HFFc6 (cell line): Measurements from ENCODE around the gene BCAS3. TPM values are rescaled to one million over a fixed set of nuclear protein-coding genes. Genes with fewer than 3 reads are reported as not detected.

Experiments used
- DNase-seq: peaks from one replicate; pipeline ENCODE4 v3.0.0-alpha.2; 2018
- H3K27ac Mint-ChIP-seq: 2 replicates; pipeline ENCODE4 v1.8.0; 2020; ENCODE audit warnings: mild to moderate bottlenecking, mixed read lengths
- H3K27me3 Mint-ChIP-seq: 2 replicates; pipeline ENCODE4 v1.8.0; 2021; ENCODE audit warnings: mild to moderate bottlenecking, moderate library complexity, mixed read lengths; ENCODE audit not compliant: insufficient read depth
- H3K36me3 Mint-ChIP-seq: 2 replicates; pipeline ENCODE4 v1.8.0; 2021; ENCODE audit warnings: low read depth, mixed read lengths
- H3K4me1 Mint-ChIP-seq: 2 replicates; pipeline ENCODE4 v1.8.0; 2020; ENCODE audit warnings: low read depth, mixed read lengths
- H3K4me3 Mint-ChIP-seq: 2 replicates; pipeline ENCODE4 v1.8.0; 2020; ENCODE audit warnings: mild to moderate bottlenecking, moderate library complexity, mixed read lengths
- H3K9me3 Mint-ChIP-seq: 2 replicates; pipeline ENCODE4 v1.8.0; 2020; ENCODE audit warnings: mild to moderate bottlenecking, mixed read lengths
- total RNA-seq, 6 experiments: library from RNA; stranded (reverse); fragmentation: NEBNext Ultra II Directional; extraction: Animal tissue kit (Norgen Biotek cat#: 25700); gene quantifications; 2 replicates in 1 of 6; 3 replicates in 5 of 6; pipeline ENCODE4 v1.2.3, GENCODE V29; 2021
- TF ChIP-seq, protein P1 (sequence below): fragments of 200-600 bp; sonication (generic); IDR thresholded peaks from 2 replicates; pipeline ENCODE4 v1.5.0; 2021; ENCODE audit warnings: antibody characterized with exemption, mild to moderate bottlenecking

The BCAS3 gene
- total RNA-seq, 6 experiments from 2014 or later, result 9.8 to 13.8 (median 12.0) TPM

DNA sequence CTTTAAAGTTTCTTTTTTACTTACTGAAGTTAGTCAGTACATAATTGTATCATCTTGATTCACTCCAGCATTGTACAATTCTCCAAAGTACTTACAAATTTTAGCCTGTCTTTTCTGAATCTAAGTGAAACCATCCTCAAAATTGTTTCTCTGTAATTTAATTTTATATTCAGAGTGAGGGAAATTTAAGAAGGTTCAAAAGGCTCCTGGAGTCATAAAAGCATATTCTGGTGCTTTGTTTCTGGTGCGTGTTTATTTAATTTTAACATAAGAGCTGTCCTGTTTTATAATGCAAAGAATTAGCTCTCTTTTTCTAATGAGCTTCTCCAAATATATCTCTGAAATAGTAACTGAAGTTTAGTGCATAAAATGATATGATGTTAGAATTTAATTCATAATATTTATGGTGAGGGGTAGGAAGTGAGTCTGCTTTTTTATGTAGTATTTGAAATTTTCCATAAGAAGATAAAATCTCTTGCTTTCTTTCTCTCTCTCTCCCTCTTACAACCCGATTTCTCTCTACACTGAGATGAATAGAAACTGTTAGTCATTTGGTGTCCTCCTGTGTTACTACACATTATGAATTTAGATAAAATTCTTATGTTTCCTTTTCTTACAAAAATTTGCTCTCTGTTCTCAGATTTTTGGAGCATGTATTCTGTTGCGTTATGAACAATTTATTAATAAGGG is 339.8 kb downstream of the BCAS3 start:
- Mint-ChIP-seq H3K27ac (no peak overlapping the region), H3K4me3 (no peak overlapping the region), H3K4me1 (peaks cover 21% of the 10 kb centered on the region), H3K9me3 (no peaks in the 10 kb centered on the region), H3K36me3 (no peaks in the 10 kb centered on the region), H3K27me3 (no peaks in the 10 kb centered on the region)
- TF ChIP-seq, protein P1, sequence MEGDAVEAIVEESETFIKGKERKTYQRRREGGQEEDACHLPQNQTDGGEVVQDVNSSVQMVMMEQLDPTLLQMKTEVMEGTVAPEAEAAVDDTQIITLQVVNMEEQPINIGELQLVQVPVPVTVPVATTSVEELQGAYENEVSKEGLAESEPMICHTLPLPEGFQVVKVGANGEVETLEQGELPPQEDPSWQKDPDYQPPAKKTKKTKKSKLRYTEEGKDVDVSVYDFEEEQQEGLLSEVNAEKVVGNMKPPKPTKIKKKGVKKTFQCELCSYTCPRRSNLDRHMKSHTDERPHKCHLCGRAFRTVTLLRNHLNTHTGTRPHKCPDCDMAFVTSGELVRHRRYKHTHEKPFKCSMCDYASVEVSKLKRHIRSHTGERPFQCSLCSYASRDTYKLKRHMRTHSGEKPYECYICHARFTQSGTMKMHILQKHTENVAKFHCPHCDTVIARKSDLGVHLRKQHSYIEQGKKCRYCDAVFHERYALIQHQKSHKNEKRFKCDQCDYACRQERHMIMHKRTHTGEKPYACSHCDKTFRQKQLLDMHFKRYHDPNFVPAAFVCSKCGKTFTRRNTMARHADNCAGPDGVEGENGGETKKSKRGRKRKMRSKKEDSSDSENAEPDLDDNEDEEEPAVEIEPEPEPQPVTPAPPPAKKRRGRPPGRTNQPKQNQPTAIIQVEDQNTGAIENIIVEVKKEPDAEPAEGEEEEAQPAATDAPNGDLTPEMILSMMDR, result no peak
- no peak for DNase-seq

DNA sequence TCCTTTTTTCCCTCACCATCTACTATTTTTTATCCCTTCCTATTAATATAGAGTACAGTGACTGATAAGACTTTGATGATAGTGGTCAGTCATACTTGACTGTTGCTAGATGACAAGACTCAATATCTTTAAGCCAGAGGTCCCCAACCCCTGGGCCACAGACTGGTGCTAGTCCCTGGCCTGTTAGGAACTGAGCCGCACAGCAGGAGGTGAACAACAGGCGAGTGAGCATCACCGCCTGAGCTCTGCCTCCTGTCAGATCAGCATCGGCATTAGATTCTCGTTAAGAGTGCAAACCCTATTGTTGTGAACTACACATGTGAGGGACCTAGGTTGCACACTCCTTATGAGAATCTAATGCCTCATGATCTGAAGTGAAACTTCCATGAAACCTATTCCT is 341.3 kb downstream of the BCAS3 start:
- DNase-seq, result no peak
- no peak overlapping the region for H3K4me3 Mint-ChIP-seq
- peaks cover 15% of the 10 kb centered on the region for H3K4me1 Mint-ChIP-seq
- no peaks in the 10 kb centered on the region for H3K36me3 Mint-ChIP-seq
- H3K27ac Mint-ChIP-seq, result no peak overlapping the region
- H3K9me3 Mint-ChIP-seq, result no peaks in the 10 kb centered on the region
- no peaks in the 10 kb centered on the region for H3K27me3 Mint-ChIP-seq
- TF ChIP-seq, protein P1, result no peak

DNA sequence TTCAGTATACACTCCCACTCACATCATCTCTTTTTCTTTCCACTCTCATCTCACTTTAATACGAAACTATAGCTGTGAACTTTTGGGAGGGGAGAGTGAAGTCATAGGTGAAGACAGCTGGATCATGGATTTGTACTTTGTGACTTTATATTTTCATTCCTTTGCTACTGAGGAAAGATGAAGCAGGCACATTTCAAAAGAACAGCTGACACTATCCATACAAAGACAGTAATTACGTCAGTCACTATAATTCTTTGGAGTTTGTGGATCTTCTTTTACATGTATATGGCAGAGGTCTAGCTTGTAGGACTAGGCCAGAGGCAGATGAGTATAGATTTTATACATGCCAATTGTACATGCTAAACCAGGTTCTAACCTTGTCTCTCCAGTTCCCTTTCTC is 346.3 kb downstream of the BCAS3 start:
- no peak for DNase-seq
- TF ChIP-seq, protein P1, result no peak
- no peak overlapping the region for H3K27ac Mint-ChIP-seq
- H3K9me3 Mint-ChIP-seq, result no peaks in the 10 kb centered on the region
- no peaks in the 10 kb centered on the region for H3K4me1 Mint-ChIP-seq
- no peaks in the 10 kb centered on the region for H3K27me3 Mint-ChIP-seq
- no peak overlapping the region for H3K4me3 Mint-ChIP-seq
- no peaks in the 10 kb centered on the region for H3K36me3 Mint-ChIP-seq

DNA sequence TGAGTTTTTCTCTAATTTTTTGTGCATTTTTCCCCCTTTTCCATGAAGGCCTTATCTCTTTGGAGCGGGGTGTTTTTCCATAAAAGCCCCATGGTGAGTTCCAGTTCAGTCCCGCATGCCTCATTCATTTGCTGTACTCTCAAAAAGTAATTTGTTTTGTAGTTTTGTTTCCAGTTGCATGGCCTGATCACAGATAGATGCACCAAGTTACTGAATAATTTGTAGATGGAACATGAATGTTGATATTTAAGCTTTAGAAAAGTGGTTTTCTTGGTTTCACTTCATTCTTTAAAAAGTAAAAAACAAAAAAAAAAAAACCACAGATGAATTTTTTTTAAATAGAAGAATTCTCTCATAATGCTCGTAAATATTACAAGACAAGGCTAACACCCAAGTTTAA is 349.2 kb downstream of the BCAS3 start:
- H3K4me1 Mint-ChIP-seq, result no peaks in the 10 kb centered on the region
- H3K4me3 Mint-ChIP-seq, result no peak overlapping the region
- TF ChIP-seq, protein P1, result no peak
- H3K36me3 Mint-ChIP-seq, result no peaks in the 10 kb centered on the region
- DNase-seq, result no peak
- H3K27me3 Mint-ChIP-seq, result no peaks in the 10 kb centered on the region
- H3K9me3 Mint-ChIP-seq, result no peaks in the 10 kb centered on the region
- no peak overlapping the region for H3K27ac Mint-ChIP-seq

DNA sequence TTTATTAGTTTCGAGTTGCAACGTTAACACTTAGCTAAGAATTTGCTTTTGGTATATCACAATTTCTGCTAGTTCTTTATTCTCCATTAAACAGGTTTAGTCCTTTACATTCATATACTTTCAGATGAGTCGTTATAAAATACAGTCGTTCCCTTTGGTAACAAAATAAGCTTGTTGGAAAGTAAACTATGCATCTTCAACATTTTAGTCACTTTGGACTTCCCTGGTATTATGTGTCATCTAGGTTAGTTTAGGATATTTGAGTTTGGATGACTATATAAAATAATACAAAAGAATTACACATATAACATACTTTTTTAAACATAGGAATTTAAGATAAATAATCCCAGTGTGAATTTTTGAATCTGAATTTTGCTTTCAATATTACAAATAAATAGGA is 351.5 kb downstream of the BCAS3 start:
- H3K27me3 Mint-ChIP-seq, result no peaks in the 10 kb centered on the region
- no peak for DNase-seq
- H3K9me3 Mint-ChIP-seq, result no peaks in the 10 kb centered on the region
- no peak overlapping the region for H3K4me3 Mint-ChIP-seq
- no peaks in the 10 kb centered on the region for H3K4me1 Mint-ChIP-seq
- H3K36me3 Mint-ChIP-seq, result no peaks in the 10 kb centered on the region
- no peak overlapping the region for H3K27ac Mint-ChIP-seq
- TF ChIP-seq, protein P1, result no peak
